ENCODE data around the gene XBP1. TPM values are rescaled to one million over a fixed set of nuclear protein-coding genes. Genes with fewer than 3 reads are reported as not detected.

The XBP1 gene
- total and polyA plus RNA-seq, 4 donors = 303 to 705 (median 605) TPM

DNA sequence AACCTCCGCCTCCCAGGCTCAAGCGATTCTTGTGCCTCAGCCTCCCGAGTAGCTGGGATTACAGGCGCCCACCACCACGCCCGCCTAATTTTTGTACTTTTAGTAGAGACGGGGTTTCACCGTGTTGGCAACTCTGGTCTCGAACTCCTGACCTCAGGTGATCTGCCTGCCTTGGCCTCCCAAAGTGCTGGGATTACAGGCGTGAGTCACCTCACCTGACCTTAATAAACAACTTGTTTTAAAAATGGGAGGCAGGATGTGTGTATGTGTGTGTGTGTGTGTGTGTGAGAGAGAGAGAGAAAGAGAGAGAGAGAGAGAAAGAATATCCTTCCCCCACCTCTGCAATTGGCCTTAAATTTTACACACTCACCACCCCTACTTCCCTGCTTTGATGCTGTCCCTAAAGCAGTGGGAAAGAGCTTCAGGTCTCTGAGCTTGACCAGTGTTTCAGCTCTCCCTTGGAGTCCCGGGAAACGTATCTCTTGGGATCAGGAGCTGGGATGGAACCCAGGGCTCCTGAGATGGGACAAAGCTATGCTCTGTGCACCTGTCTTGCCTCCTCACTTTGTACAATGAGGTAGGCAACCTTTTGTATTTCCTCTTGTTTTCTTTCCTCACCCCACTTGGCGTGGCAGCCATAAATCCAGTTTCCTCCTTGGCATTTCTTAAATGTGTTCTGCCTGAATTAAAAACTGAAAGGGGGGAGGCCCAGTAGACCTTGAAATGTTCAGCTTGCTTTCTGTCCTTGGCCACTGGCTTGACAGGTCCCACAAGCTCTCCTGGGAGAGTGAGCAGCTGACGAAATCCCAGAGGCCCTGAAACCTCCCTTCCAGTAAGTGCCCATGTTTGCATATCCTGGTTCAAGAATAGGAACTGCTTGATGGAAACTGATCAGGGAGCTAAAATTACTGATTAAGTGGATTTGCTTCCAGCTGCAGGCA, 17.8 kb upstream of the XBP1 start:
- Histone ChIP-seq H3K4me1 (ENCODE audit: control insufficient read depth in 4 of 4, insufficient read depth in 4 of 4, low read length in 3 of 4) (peaks cover 40 to 79% (median 67%) of the 10 kb centered on the region in 4 donors), H3K27me3 (ENCODE audit: control insufficient read depth in 4 of 4, insufficient read depth in 4 of 4, low read length in 3 of 4) (no peaks in the 10 kb centered on the region), H3K4me3 (ENCODE audit: low read depth in 1 of 3, low read length in 3 of 3) (no peak overlapping the region), H3K9me3 (ENCODE audit: control insufficient read depth in 4 of 4, low read length in 3 of 4) (no peaks in the 10 kb centered on the region), H3K9ac (ENCODE audit: low read depth in 1 of 2, low read length in 2 of 2) (peak overlapping the region in 1 of 2 donors; percentile 45), H3K27ac (ENCODE audit: low read depth in 1 of 2, low read length in 2 of 2) (peak overlapping the region; percentile 75 to 88), H3K36me3 (ENCODE audit: control insufficient read depth in 4 of 4, insufficient read depth in 3 of 4, low read depth in 1 of 4, low read length in 3 of 4) (no peaks in the 10 kb centered on the region)
- TF ChIP-seq HNF4A (conservative IDR thresholded peaks at IDR 0.05) (peak; percentile 75), GABPA (IDR thresholded peaks at IDR 0.05 in 1 of 2, conservative IDR thresholded peaks at IDR 0.05 in 1 of 2) (no peak), RXRA (IDR thresholded peaks at IDR 0.05) (peak; percentile 80 to 82), SP1 (IDR thresholded peaks at IDR 0.05) (peak; percentile 80), RAD21 (IDR thresholded peaks at IDR 0.05) (peak in 1 of 2 donors; percentile 44), HNF4G (IDR thresholded peaks at IDR 0.05) (peak; percentile 49), JUND (IDR thresholded peaks at IDR 0.05) (peak; percentile 2 to 77), TAF1 (conservative IDR thresholded peaks at IDR 0.05) (peak; percentile 31), NR2F2 (IDR thresholded peaks at IDR 0.05) (peak; percentile 23), FOXA1 (IDR thresholded peaks at IDR 0.05) (no peak), EGR1 (IDR thresholded peaks at IDR 0.05; ENCODE audit: low read depth in 2 of 2) (peak in 1 of 2 donors; percentile 52), FOXA2 (IDR thresholded peaks at IDR 0.05) (peak; percentile 26), YY1 (IDR thresholded peaks at IDR 0.05) (peak; percentile 77)
- TF ChIP-seq, protein P1, sequence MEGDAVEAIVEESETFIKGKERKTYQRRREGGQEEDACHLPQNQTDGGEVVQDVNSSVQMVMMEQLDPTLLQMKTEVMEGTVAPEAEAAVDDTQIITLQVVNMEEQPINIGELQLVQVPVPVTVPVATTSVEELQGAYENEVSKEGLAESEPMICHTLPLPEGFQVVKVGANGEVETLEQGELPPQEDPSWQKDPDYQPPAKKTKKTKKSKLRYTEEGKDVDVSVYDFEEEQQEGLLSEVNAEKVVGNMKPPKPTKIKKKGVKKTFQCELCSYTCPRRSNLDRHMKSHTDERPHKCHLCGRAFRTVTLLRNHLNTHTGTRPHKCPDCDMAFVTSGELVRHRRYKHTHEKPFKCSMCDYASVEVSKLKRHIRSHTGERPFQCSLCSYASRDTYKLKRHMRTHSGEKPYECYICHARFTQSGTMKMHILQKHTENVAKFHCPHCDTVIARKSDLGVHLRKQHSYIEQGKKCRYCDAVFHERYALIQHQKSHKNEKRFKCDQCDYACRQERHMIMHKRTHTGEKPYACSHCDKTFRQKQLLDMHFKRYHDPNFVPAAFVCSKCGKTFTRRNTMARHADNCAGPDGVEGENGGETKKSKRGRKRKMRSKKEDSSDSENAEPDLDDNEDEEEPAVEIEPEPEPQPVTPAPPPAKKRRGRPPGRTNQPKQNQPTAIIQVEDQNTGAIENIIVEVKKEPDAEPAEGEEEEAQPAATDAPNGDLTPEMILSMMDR (IDR thresholded peaks at IDR 0.05; ENCODE audit: low read depth, low read length, missing input control) = no peak
- TF ChIP-seq, protein P2, sequence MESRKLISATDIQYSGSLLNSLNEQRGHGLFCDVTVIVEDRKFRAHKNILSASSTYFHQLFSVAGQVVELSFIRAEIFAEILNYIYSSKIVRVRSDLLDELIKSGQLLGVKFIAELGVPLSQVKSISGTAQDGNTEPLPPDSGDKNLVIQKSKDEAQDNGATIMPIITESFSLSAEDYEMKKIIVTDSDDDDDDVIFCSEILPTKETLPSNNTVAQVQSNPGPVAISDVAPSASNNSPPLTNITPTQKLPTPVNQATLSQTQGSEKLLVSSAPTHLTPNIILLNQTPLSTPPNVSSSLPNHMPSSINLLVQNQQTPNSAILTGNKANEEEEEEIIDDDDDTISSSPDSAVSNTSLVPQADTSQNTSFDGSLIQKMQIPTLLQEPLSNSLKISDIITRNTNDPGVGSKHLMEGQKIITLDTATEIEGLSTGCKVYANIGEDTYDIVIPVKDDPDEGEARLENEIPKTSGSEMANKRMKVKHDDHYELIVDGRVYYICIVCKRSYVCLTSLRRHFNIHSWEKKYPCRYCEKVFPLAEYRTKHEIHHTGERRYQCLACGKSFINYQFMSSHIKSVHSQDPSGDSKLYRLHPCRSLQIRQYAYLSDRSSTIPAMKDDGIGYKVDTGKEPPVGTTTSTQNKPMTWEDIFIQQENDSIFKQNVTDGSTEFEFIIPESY (IDR thresholded peaks at IDR 0.05) = peak; percentile 53
- TF ChIP-seq, protein P3, sequence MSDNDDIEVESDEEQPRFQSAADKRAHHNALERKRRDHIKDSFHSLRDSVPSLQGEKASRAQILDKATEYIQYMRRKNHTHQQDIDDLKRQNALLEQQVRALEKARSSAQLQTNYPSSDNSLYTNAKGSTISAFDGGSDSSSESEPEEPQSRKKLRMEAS (IDR thresholded peaks at IDR 0.05) = peak; percentile 58
- TF ChIP-seq, protein P4, sequence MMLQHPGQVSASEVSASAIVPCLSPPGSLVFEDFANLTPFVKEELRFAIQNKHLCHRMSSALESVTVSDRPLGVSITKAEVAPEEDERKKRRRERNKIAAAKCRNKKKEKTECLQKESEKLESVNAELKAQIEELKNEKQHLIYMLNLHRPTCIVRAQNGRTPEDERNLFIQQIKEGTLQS (IDR thresholded peaks at IDR 0.05) = peak; percentile 57
- TF ChIP-seq, protein P5, sequence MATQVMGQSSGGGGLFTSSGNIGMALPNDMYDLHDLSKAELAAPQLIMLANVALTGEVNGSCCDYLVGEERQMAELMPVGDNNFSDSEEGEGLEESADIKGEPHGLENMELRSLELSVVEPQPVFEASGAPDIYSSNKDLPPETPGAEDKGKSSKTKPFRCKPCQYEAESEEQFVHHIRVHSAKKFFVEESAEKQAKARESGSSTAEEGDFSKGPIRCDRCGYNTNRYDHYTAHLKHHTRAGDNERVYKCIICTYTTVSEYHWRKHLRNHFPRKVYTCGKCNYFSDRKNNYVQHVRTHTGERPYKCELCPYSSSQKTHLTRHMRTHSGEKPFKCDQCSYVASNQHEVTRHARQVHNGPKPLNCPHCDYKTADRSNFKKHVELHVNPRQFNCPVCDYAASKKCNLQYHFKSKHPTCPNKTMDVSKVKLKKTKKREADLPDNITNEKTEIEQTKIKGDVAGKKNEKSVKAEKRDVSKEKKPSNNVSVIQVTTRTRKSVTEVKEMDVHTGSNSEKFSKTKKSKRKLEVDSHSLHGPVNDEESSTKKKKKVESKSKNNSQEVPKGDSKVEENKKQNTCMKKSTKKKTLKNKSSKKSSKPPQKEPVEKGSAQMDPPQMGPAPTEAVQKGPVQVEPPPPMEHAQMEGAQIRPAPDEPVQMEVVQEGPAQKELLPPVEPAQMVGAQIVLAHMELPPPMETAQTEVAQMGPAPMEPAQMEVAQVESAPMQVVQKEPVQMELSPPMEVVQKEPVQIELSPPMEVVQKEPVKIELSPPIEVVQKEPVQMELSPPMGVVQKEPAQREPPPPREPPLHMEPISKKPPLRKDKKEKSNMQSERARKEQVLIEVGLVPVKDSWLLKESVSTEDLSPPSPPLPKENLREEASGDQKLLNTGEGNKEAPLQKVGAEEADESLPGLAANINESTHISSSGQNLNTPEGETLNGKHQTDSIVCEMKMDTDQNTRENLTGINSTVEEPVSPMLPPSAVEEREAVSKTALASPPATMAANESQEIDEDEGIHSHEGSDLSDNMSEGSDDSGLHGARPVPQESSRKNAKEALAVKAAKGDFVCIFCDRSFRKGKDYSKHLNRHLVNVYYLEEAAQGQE (IDR thresholded peaks at IDR 0.05) = peak; percentile 22
- no peak for DNase-seq (ENCODE audit: low spot score)
- WGBS = 51% methylated on average over 14 of the region's 14 CpGs
